ENCODE data around the gene ITGAL.

GRCh38 chr16:30459456-30459855 is 13.1 kb upstream of the ITGAL start:
- TF ChIP-seq POLR2A (IDR thresholded peaks at IDR 0.05) (no peak), CTCF (IDR thresholded peaks at IDR 0.05) (no peak)
